ENCODE data around the gene TRIM15.

Gene TRIM15

GRCh38 chr6:30136570-30137286 lies 26.6 kb upstream of the TRIM15 start:
- no peak for TF ChIP-seq CTCF (IDR thresholded peaks at IDR 0.05)

- no peak for TF ChIP-seq CTCF (IDR thresholded peaks at IDR 0.05)
Measured at GRCh38 chr6:30142665-30143064, 20.7 kb upstream of the TRIM15 start.

- TF ChIP-seq CTCF (IDR thresholded peaks at IDR 0.05), result no peak
Measured at GRCh38 chr6:30143780-30144179, 19.6 kb upstream of the TRIM15 start.

- TF ChIP-seq CTCF (IDR thresholded peaks at IDR 0.05), result no peak
Measured at GRCh38 chr6:30144811-30145210, 18.5 kb upstream of the TRIM15 start.

GRCh38 chr6:30145818-30146217 lies 17.5 kb upstream of the TRIM15 start:
- no peak for TF ChIP-seq CTCF (IDR thresholded peaks at IDR 0.05)

- TF ChIP-seq CTCF (IDR thresholded peaks at IDR 0.05), result no peak
Measured at GRCh38 chr6:30147096-30147495, 16.2 kb upstream of the TRIM15 start.

GRCh38 chr6:30149234-30149633 lies 14.1 kb upstream of the TRIM15 start:
- no peak for TF ChIP-seq CTCF (IDR thresholded peaks at IDR 0.05)

Measured in LNCAP (cell line).